Measurements from ENCODE around the gene NUP214. TPM values are rescaled to one million over a fixed set of nuclear protein-coding genes. Genes with fewer than 3 reads are reported as not detected.
A peak's percentile ranks its signal among the peaks of the same experiment; 100 is the strongest.

The NUP214 gene
- 51.0 and 67.1 TPM in 2 replicates for total RNA-seq (ENCODE audit: low replicate concordance)
- long read RNA-seq, partial matches to known transcripts: 28 of 33 reads
- long read RNA-seq, other reads (novel, unspliced or antisense): 5 of 33 reads

DNA sequence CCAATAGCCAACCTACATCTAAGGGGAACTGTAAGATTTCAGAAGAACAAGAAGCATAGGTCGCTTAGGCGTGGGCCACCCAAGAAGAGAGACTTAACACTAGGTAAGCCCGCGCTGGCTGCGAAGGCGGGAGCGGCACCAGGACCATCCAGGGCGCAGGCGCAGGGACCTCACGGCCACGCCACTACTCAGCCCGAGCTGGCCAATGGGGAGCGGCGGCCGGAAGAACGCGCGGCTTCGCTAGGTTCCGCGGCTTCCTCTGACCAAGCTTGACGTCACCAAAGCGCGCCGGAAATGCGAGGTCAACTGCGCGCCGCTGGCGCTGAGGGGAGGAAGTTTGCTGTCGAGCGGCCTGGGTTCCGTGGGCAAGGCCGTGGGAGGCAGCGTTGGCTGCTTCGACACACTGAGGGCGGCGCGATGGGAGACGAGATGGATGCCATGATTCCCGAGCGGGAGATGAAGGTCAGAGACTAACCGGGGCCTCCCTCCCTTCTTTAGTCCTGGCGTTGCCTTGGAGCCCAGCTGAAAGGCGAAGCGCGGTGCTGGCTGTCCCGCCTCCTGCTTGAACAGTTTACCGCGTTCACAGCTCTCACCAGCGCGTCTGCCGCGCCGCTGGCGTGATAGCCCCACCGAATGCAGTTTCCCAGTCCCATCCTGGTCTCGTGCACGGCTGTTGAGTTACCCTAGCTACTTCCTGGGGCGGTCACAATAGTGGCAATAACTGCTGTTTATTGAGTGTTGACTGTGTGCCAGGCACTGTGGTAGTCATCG is at the start of gene NUP214:
NUP214 (plus strand) TSS at position 299 of the 771 bp plus-strand sequence; CDS start at position 418, 119 bp downstream.
- H3K9me3 Mint-ChIP-seq: no peaks in the 10 kb centered on the region
- peak within 1 kb of the TSS; percentile 94 for H3K4me3 Mint-ChIP-seq
- peak within 1 kb of the TSS; percentile 99 for H3K27ac Mint-ChIP-seq
- TF ChIP-seq, protein P1, sequence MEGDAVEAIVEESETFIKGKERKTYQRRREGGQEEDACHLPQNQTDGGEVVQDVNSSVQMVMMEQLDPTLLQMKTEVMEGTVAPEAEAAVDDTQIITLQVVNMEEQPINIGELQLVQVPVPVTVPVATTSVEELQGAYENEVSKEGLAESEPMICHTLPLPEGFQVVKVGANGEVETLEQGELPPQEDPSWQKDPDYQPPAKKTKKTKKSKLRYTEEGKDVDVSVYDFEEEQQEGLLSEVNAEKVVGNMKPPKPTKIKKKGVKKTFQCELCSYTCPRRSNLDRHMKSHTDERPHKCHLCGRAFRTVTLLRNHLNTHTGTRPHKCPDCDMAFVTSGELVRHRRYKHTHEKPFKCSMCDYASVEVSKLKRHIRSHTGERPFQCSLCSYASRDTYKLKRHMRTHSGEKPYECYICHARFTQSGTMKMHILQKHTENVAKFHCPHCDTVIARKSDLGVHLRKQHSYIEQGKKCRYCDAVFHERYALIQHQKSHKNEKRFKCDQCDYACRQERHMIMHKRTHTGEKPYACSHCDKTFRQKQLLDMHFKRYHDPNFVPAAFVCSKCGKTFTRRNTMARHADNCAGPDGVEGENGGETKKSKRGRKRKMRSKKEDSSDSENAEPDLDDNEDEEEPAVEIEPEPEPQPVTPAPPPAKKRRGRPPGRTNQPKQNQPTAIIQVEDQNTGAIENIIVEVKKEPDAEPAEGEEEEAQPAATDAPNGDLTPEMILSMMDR (conservative IDR thresholded peaks at IDR 0.05): no peak
- H3K36me3 Mint-ChIP-seq: peaks cover 21% of the 10 kb centered on the region
- DNase-seq (ENCODE audit: extremely low spot score, unreplicated experiment): peak; percentile 100
- no peaks in the 10 kb centered on the region for H3K27me3 Mint-ChIP-seq
- peaks cover 20% of the 10 kb centered on the region for H3K4me1 Mint-ChIP-seq (ENCODE audit: unreplicated experiment)

DNA sequence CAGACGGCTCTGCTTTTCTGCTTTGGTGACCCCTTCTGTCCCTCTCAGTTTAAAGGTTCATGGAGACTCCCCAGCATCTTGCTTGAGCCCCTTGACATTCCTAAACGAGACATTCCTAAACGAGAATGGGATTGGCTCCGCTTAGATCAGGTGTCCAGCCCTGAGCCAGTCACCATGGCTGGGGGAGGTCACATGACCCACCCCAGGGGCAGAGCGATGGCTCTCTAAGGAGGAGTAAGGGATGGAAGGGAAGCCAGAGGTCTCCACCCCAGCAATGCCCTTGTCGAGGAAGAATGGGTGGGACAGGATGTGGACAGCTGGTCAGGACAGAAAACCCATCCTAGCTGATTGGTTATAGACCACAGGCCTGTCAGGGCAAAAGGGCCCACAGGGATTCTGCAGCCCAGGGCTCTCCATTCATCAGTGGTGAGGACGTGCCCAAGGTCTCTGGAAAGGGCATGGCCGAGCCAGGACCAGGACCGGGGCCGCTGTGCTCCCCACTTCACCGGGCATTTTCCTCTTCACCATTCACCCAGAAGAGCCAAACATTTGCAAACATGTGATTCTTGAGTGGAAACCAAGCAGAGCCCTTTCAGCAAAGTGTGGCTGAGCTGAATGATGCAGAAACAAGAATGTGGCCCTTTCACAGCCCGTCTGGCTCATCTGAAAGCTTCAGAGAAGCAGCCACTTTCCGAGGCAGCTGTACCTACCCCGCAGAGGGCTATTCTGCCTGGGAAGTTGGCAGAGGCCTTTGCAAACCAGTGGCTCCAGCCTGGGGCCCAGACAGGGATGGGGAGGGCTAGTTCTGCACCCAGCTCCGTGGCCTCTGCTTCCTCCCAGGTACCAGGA is 48.8 kb upstream of the NUP214 start:
- Mint-ChIP-seq H3K4me1 (ENCODE audit: unreplicated experiment) (no peaks in the 10 kb centered on the region), H3K27ac (no peak overlapping the region), H3K9me3 (no peaks in the 10 kb centered on the region), H3K36me3 (no peaks in the 10 kb centered on the region), H3K27me3 (peaks cover 4% of the 10 kb centered on the region), H3K4me3 (no peak overlapping the region)
- TF ChIP-seq, protein P1 (conservative IDR thresholded peaks at IDR 0.05): no peak
- no peak for DNase-seq (ENCODE audit: extremely low spot score, unreplicated experiment)

DNA sequence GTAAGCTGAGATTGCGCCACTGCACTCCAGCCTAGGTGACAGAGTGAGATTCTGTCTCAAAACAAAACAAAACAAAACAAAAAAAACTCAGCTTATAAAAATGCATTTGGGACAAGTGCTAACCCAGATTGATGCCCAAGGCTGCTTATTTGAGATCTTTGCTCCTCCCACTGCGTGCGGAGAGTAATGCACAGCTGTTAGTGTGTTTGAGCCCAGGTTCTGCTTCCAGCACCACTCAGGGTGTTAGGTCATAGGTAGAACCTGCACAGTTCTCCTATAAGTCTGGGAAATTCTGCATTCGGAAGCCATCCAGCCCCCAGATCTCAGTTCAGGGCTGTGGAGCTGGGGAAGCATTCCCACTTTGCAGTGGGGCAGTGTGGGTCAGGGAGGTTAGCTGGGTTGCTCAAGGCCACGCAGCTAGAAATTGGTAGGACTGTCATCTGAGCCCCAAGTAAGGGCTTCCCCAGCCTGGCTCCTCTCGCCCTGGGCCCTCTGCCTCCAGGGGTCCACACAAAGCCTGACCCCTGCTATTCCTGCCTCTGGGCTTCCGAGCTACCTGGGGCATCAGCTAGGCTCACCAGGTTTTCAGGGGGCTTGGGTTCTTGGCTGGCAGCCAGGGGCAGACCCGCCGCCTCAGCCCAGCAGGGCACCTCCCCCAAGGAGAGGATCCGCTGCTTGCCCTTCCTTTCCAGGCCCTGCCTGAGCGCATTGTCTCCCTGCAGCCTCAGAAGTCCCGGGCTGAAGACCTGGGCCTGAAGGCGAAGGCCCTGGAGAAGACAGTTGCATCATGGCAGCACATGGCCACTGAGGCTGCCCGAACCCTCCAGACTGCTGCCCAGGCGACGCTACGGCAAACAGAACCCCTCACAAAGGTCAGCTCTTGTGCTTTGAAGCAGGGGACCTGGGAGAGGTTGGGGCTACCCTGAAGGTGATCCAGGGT is 46.7 kb upstream of the NUP214 start:
- Mint-ChIP-seq H3K4me1 (ENCODE audit: unreplicated experiment) (no peaks in the 10 kb centered on the region), H3K4me3 (no peak overlapping the region), H3K36me3 (no peaks in the 10 kb centered on the region), H3K9me3 (no peaks in the 10 kb centered on the region), H3K27me3 (peaks cover 4% of the 10 kb centered on the region), H3K27ac (no peak overlapping the region)
- DNase-seq (ENCODE audit: extremely low spot score, unreplicated experiment): no peak
- TF ChIP-seq, protein P1 (conservative IDR thresholded peaks at IDR 0.05): no peak

DNA sequence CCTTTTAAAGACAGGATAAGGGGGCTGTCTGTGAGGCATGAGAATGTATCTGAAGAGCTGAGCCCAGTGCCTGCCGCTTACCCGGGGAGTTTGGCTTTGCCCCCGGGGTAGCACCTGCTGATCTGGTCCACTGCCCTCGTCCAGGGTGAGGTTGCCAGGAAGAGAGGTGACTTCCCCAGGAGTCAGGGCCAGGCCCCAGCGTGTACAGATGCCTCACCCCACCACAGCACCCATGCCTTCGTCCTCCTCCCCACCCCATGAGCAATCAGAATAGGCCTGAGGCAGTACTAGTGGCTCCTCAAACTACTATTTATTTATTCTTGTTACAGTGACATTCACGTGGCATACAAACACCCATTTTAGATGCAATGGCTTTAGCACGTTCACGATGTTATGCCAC is 44.8 kb upstream of the NUP214 start:
- no peaks in the 10 kb centered on the region for H3K4me1 Mint-ChIP-seq (ENCODE audit: unreplicated experiment)
- H3K9me3 Mint-ChIP-seq: no peaks in the 10 kb centered on the region
- H3K27me3 Mint-ChIP-seq: peaks cover 4% of the 10 kb centered on the region
- TF ChIP-seq, protein P1 (conservative IDR thresholded peaks at IDR 0.05): no peak
- DNase-seq (ENCODE audit: extremely low spot score, unreplicated experiment): no peak
- H3K4me3 Mint-ChIP-seq: no peak overlapping the region
- no peaks in the 10 kb centered on the region for H3K36me3 Mint-ChIP-seq
- no peak overlapping the region for H3K27ac Mint-ChIP-seq

DNA sequence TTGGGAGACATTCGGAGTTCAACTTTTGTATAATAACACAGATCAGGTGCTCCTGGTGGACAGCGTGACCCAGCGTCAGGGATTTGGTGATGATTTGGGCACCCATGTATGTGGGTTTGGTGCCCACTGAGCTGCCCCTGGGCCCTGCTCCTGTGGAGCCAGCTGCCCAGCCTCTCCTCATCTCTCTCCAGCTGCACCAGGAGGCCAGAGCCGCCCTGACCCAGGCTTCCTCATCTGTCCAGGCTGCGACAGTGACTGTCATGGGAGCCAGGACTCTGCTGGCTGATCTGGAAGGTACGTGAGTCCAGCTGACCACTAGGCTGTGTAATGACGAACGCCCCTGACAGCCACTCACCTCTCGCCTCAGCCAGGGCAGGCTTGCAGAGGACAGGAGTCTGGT is 43.5 kb upstream of the NUP214 start:
- TF ChIP-seq, protein P1 (conservative IDR thresholded peaks at IDR 0.05): no peak
- H3K27ac Mint-ChIP-seq: no peak overlapping the region
- DNase-seq (ENCODE audit: extremely low spot score, unreplicated experiment): no peak
- H3K27me3 Mint-ChIP-seq: peaks cover 4% of the 10 kb centered on the region
- no peak overlapping the region for H3K4me3 Mint-ChIP-seq
- H3K9me3 Mint-ChIP-seq: no peaks in the 10 kb centered on the region
- no peaks in the 10 kb centered on the region for H3K36me3 Mint-ChIP-seq
- no peaks in the 10 kb centered on the region for H3K4me1 Mint-ChIP-seq (ENCODE audit: unreplicated experiment)
